RWPE2 (cell line): ENCODE results near the gene KLHL29.
A peak's percentile ranks its signal among the peaks of the same experiment; 100 is the strongest.

Experiments used
- ATAC-seq: fragments of 200-7000 bp; cut with Tn5 transposase; 3 replicates; pipeline ENCODE4 v1.9.1; 2021; ENCODE audit warnings: low read depth
- DNase-seq: peaks from one replicate; pipeline ENCODE4 v3.0.0-alpha.2; 2020; ENCODE audit warnings: low spot score
- H3K27ac ChIP-seq: fragments of 450-650 bp; 2 replicates; pipeline ENCODE4 v1.5.1; 2017; ENCODE audit warnings: mild to moderate bottlenecking; ENCODE audit not compliant: poor library complexity, severe bottlenecking
- H3K27me3 ChIP-seq: fragments of 250-450 bp; sonication (Bioruptor Pico); 2 replicates; pipeline ENCODE4 v1.5.1; 2021; ENCODE audit warnings: mild to moderate bottlenecking, moderate library complexity; ENCODE audit not compliant: insufficient read depth, poor library complexity, severe bottlenecking
- H3K36me3 ChIP-seq: fragments of 250-450 bp; sonication (Bioruptor Pico); 2 replicates; pipeline ENCODE4 v1.5.1; 2020; ENCODE audit warnings: low read depth, mild to moderate bottlenecking, moderate library complexity
- H3K4me1 ChIP-seq: fragments of 250-450 bp; sonication (Bioruptor Pico); 2 replicates; pipeline ENCODE4 v1.5.1; 2021; ENCODE audit warnings: mild to moderate bottlenecking, moderate library complexity; ENCODE audit not compliant: insufficient read depth, poor library complexity, severe bottlenecking
- H3K4me3 ChIP-seq: fragments of 250-450 bp; sonication (Bioruptor Pico); 2 replicates; pipeline ENCODE4 v1.5.1; 2021; ENCODE audit warnings: mild to moderate bottlenecking, moderate library complexity; ENCODE audit not compliant: severe bottlenecking
- H3K9me3 ChIP-seq: fragments of 250-450 bp; sonication (Bioruptor Pico); 2 replicates; pipeline ENCODE4 v1.5.1; 2021; ENCODE audit warnings: mild to moderate bottlenecking, moderate library complexity; ENCODE audit not compliant: severe bottlenecking
- CTCF ChIP-seq: fragments of 450-650 bp; IDR thresholded peaks from one replicate; pipeline ENCODE4 v1.5.1; 2017; ENCODE audit warnings: mild to moderate bottlenecking, moderate library complexity; ENCODE audit not compliant: poor library complexity, severe bottlenecking

KLHL29 gene

GRCh38 chr2:23670245-23670592 lies 285.2 kb downstream of the KLHL29 start:
- H3K4me3 ChIP-seq, result no peak overlapping the region

GRCh38 chr2:23673082-23673481 lies 288.1 kb downstream of the KLHL29 start:
- H3K27me3 ChIP-seq, result no peaks in the 10 kb centered on the region
- H3K4me3 ChIP-seq, result no peak overlapping the region
- DNase-seq (no peak), ATAC-seq (no peak)
- H3K27ac ChIP-seq, result no peak overlapping the region
- no peaks in the 10 kb centered on the region for H3K36me3 ChIP-seq
- no peaks in the 10 kb centered on the region for H3K9me3 ChIP-seq
- peaks cover 11% of the 10 kb centered on the region for H3K4me1 ChIP-seq
- no peak for TF ChIP-seq CTCF

More at GRCh38 chr2:23670245-23670592, 285.2 kb downstream of the KLHL29 start:
- no peak overlapping the region for H3K27ac ChIP-seq
- peaks cover 11% of the 10 kb centered on the region for H3K4me1 ChIP-seq
- no peaks in the 10 kb centered on the region for H3K27me3 ChIP-seq
- no peaks in the 10 kb centered on the region for H3K9me3 ChIP-seq
- DNase-seq, result no peak
- peak; percentile 7; the same call in 1 of the 3 replicates for ATAC-seq
- no peaks in the 10 kb centered on the region for H3K36me3 ChIP-seq
- no peak for TF ChIP-seq CTCF

GRCh38 chr2:23673830-23674679 lies 289.1 kb downstream of the KLHL29 start:
- DNase-seq, result no peak
- no peak overlapping the region for H3K27ac ChIP-seq
- H3K36me3 ChIP-seq, result no peaks in the 10 kb centered on the region
- no peak for TF ChIP-seq CTCF
- H3K9me3 ChIP-seq, result no peaks in the 10 kb centered on the region
- no peak for ATAC-seq
- no peak overlapping the region for H3K4me3 ChIP-seq
- no peaks in the 10 kb centered on the region for H3K27me3 ChIP-seq
- H3K4me1 ChIP-seq, result peaks cover 11% of the 10 kb centered on the region

- H3K36me3 ChIP-seq, result no peaks in the 10 kb centered on the region
- ATAC-seq (no peak), DNase-seq (no peak)
- no peaks in the 10 kb centered on the region for H3K27me3 ChIP-seq
- no peak for TF ChIP-seq CTCF
- no peaks in the 10 kb centered on the region for H3K9me3 ChIP-seq
- H3K4me1 ChIP-seq, result no peaks in the 10 kb centered on the region
- H3K4me3 ChIP-seq, result no peak overlapping the region
- no peak overlapping the region for H3K27ac ChIP-seq
Observed at GRCh38 chr2:23675506-23675905, 290.5 kb downstream of the KLHL29 start.

GRCh38 chr2:23677836-23678235 lies 292.9 kb downstream of the KLHL29 start:
- Histone ChIP-seq H3K4me1 (no peaks in the 10 kb centered on the region), H3K4me3 (no peak overlapping the region), H3K9me3 (no peaks in the 10 kb centered on the region), H3K27me3 (no peaks in the 10 kb centered on the region), H3K36me3 (no peaks in the 10 kb centered on the region), H3K27ac (no peak overlapping the region)
- DNase-seq (no peak), ATAC-seq (no peak)
- no peak for TF ChIP-seq CTCF
